Lung (tissue), 16 donors: Measurements from ENCODE around the gene LARGE1. TPM values are rescaled to one million over a fixed set of nuclear protein-coding genes. Genes with fewer than 3 reads are reported as not detected.

Experiments used
- ATAC-seq: fragments of 200-7000 bp; cut with Tn5 transposase; one replicate; pipeline ENCODE4 v1.9.1; 2020; ENCODE audit warnings: moderate number of reproducible peaks; ENCODE audit not compliant: insufficient read depth, low FRiP score
- DNase-seq, 3 donors: peaks; one replicate each; pipeline ENCODE4 v3.0.0-alpha.2; 2013 to 2017
- H3K27ac ChIP-seq, 2 donors: one replicate each; pipeline ENCODE4 v1.5.1; 2013; ENCODE audit warnings: mild to moderate bottlenecking in 2 of 2, moderate library complexity in 2 of 2, control low read depth in 1 of 2, inconsistent platforms in 1 of 2, low read depth in 1 of 2, low read length in 1 of 2
- H3K27me3 ChIP-seq, 3 donors: one replicate each; pipeline ENCODE4 v1.5.1; 2013; ENCODE audit warnings: low read length in 2 of 3; ENCODE audit not compliant: control insufficient read depth in 3 of 3, insufficient read depth in 3 of 3
- H3K36me3 ChIP-seq, 4 donors: one replicate each; pipeline ENCODE4 v1.5.1; 2013; ENCODE audit warnings: low read length in 4 of 4, mild to moderate bottlenecking in 1 of 4, moderate library complexity in 1 of 4; ENCODE audit not compliant: control insufficient read depth in 4 of 4, insufficient read depth in 4 of 4
- H3K4me1 ChIP-seq, 5 donors: one replicate each; pipeline ENCODE4 v1.5.1; 2013; ENCODE audit warnings: low read length in 5 of 5, mild to moderate bottlenecking in 2 of 5, moderate library complexity in 1 of 5; ENCODE audit not compliant: control insufficient read depth in 5 of 5, insufficient read depth in 5 of 5
- H3K4me3 ChIP-seq: one replicate; pipeline ENCODE4 v1.5.1; 2013; ENCODE audit warnings: mild to moderate bottlenecking, control low read depth, moderate library complexity
- H3K9ac ChIP-seq, 2 donors: one replicate each; pipeline ENCODE4 v1.5.1; 2013; ENCODE audit warnings: low read length in 2 of 2, control low read depth in 1 of 2; ENCODE audit not compliant: insufficient read depth in 1 of 2
- H3K9me3 ChIP-seq, 4 donors: one replicate each; pipeline ENCODE4 v1.5.1; 2013; ENCODE audit warnings: low read length in 3 of 4, mild to moderate bottlenecking in 1 of 4, moderate library complexity in 1 of 4; ENCODE audit not compliant: control insufficient read depth in 4 of 4, insufficient read depth in 3 of 4
- WGBS, 2 donors: extraction: QIAGEN DNeasy Blood & Tissue Kit; methylation state at CpG; one replicate each; pipeline ENCODE4 v1.1.7; 2013; 5-methylcytosine and 5-hydroxymethylcytosine counted together
- long read RNA-seq, 5 donors: transcript quantifications; one replicate each; lab custom pipeline, GENCODE V29; 2026
- polyA plus RNA-seq, 2 donors: library from polyadenylated mRNA; stranded (reverse); fragments of 200-250 nt; gene quantifications; one replicate each; pipeline ENCODE4 v1.2.1, GENCODE V29; 2013
- total RNA-seq, 2 donors: library from RNA; depleted of rRNA in 1 of 2; stranded (reverse); fragments of >200 nt in 1 of 2; gene quantifications; one replicate each; pipeline ENCODE4 v1.2.1, GENCODE V29; 2014 to 2021
- TF ChIP-seq, protein P1 (sequence below): IDR thresholded peaks from 2 replicates; pipeline ENCODE4 v1.5.1; 2012; ENCODE audit warnings: mild to moderate bottlenecking; ENCODE audit errors: control extremely low read depth, extremely low read depth
- donor health status: control.
- donor health status: control.
- donor health status: Bipolar disorder and iron deficiency.
- donor health status: healthy.
- donor health status: DM: yes; HTN: yes; CAD: no.

LARGE1 gene
- total RNA-seq (10 to 100 TPM; 27.2 to 41.1 TPM), polyA plus RNA-seq (1 to 10 TPM; 2.9 to 3.5 TPM)
- long read RNA-seq, donor 1, full-length matches to known transcripts: 4 of 4 reads
- long read RNA-seq, donor 1, partial matches to known transcripts: 0 of 4 reads
- long read RNA-seq, donor 1, other reads (novel, unspliced or antisense): 0 of 4 reads
- long read RNA-seq, donor 2, partial matches to known transcripts: 7 of 7 reads
- long read RNA-seq, donor 2, other reads (novel, unspliced or antisense): 0 of 7 reads
- long read RNA-seq, donor 3, full-length matches to known transcripts: 3 of 3 reads
- long read RNA-seq, donor 3, partial matches to known transcripts: 0 of 3 reads
- long read RNA-seq, donor 3, other reads (novel, unspliced or antisense): 0 of 3 reads
- long read RNA-seq, donor 4, partial matches to known transcripts: 10 of 10 reads
- long read RNA-seq, donor 4, other reads (novel, unspliced or antisense): 0 of 10 reads
- long read RNA-seq, donor 5, full-length matches to known transcripts: 7 of 7 reads
- long read RNA-seq, donor 5, partial matches to known transcripts: 0 of 7 reads
- long read RNA-seq, donor 5, other reads (novel, unspliced or antisense): 0 of 7 reads

DNA sequence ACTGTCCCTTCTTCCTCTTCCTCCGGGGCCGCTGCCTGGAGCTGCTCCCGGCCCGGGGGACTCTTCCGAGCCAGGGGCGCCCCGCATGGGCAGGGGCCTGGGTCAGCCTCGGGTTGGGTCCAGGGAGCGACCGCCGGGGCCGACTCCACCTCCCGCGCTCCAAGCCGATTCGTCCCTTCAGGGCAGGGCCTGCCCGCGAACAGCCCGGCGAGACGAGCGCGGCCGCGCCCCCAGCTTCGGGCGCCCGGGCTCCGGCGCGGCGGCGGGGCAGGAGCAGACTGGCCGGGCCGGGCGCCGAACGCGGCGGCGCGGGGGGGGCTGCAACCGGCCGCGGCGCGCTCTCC lies at the start of gene LARGE1:
Gene LARGE1, minus strand, starts transcription at position 280 of the 344 bp plus-strand sequence.
- DNase-seq: peak in 2 of 3 donors; percentile 27 to 45
- Histone ChIP-seq H3K27me3 (peaks cover 0 to 4% (median 0%) of the 10 kb centered on the region in 3 donors), H3K4me3 (peak within 1 kb of the TSS; percentile 53), H3K9me3 (no peaks in the 10 kb centered on the region), H3K27ac (peak within 1 kb of the TSS; percentile 45 to 91), H3K9ac (peak within 1 kb of the TSS in 1 of 2 donors; percentile 71), H3K36me3 (no peaks in the 10 kb centered on the region), H3K4me1 (peaks cover 0 to 30% (median 10%) of the 10 kb centered on the region in 5 donors)
- ATAC-seq: no peak
- 1% methylated on average over 25 to 47 of the region's 47 CpGs for WGBS, 2 donors
- TF ChIP-seq, protein P1, sequence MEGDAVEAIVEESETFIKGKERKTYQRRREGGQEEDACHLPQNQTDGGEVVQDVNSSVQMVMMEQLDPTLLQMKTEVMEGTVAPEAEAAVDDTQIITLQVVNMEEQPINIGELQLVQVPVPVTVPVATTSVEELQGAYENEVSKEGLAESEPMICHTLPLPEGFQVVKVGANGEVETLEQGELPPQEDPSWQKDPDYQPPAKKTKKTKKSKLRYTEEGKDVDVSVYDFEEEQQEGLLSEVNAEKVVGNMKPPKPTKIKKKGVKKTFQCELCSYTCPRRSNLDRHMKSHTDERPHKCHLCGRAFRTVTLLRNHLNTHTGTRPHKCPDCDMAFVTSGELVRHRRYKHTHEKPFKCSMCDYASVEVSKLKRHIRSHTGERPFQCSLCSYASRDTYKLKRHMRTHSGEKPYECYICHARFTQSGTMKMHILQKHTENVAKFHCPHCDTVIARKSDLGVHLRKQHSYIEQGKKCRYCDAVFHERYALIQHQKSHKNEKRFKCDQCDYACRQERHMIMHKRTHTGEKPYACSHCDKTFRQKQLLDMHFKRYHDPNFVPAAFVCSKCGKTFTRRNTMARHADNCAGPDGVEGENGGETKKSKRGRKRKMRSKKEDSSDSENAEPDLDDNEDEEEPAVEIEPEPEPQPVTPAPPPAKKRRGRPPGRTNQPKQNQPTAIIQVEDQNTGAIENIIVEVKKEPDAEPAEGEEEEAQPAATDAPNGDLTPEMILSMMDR: no peak

DNA sequence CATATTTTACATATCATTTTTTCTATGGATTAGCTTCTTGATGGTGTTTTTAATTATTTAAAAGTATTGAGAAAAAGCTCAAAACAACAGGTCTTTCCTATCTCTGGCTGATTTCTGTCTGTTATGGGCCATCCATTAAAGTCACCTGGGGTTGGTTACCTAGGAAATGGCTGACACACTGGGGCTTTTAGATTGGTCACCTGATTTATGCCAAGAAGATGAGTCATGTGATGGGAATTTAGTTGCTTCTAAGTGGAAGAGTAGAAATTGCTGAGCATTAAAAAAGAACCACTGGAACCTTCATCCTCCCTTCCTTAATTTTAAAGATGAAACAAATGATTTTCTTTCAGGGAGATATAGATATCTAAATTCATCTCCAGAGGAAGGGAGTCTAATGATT lies 48.8 kb upstream of the LARGE1 start:
- TF ChIP-seq, protein P1: no peak
- Histone ChIP-seq H3K9me3 (no peaks in the 10 kb centered on the region), H3K36me3 (no peaks in the 10 kb centered on the region), H3K9ac (no peak overlapping the region), H3K27me3 (peaks cover 0 to 4% (median 0%) of the 10 kb centered on the region in 3 donors), H3K4me1 (no peaks in the 10 kb centered on the region), H3K4me3 (no peak overlapping the region), H3K27ac (no peak overlapping the region)
- ATAC-seq (no peak), DNase-seq (no peak)

DNA sequence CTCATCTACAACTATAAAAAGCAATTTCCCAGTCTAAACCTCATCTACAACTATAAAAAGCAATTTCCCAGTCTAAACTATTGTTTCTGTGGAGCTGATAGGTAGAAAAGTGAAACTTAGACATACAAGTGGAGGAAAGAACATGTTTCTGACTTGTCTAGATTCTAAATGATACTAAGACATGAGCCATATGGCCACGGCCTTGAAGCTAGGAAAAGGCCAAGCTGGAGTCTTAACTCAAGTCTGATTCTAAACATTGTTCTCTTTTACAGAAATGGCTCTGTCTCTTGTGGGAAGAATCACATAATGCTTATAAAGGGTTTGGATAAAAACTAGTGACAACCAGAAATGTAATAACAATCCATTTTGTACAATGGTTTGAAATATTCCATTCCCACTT lies 43.8 kb upstream of the LARGE1 start:
- Histone ChIP-seq H3K27me3 (no peaks in the 10 kb centered on the region), H3K4me3 (no peak overlapping the region), H3K4me1 (no peaks in the 10 kb centered on the region), H3K9me3 (no peaks in the 10 kb centered on the region), H3K36me3 (no peaks in the 10 kb centered on the region), H3K27ac (no peak overlapping the region), H3K9ac (no peak overlapping the region)
- DNase-seq (peak in 1 of 3 donors; percentile 1), ATAC-seq (no peak)
- TF ChIP-seq, protein P1: no peak
- 79 to 81% methylated on average over 1 of the region's 1 CpG for WGBS, 2 donors
